HG02852 (cell line): ENCODE results near the gene MYH14.

Source experiments
- ATAC-seq: cut with Tn5 transposase; IDR thresholded peaks from one replicate; pipeline ENCODE4 v1.9.1; 2021; ENCODE audit warnings: mild to moderate bottlenecking, moderate library complexity; ENCODE audit not compliant: unreplicated experiment

MYH14 gene

GRCh38 chr19:50192463-50193211 is 10.8 kb upstream of the MYH14 start:
- ATAC-seq: no peak

GRCh38 chr19:50195224-50195623 is 8.2 kb upstream of the MYH14 start:
- no peak for ATAC-seq

DNA sequence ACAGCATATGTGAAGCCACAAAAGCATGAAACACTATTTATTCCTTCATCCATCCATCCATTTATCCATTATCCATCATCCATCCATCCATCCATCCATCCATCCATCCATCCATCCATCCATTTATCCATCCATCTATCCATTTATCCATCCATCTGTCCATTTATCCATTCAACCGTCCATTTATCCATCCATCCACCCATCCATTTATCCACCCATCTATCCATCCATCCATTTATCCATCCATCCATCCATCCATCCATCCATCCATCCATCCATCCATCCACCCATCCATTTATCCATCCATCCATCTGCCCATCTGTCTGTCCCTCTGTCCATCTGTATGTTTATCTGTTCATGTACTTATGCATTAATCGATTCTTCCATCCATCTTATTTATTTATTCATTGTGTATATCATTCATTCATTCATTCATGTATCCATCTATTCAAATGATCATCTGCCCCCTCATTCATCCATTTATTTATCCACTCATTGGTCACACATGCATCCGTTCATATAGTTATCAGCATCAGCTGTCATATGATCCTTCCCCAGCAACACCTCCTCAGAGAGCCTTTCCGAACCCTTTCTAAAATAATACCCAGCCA is 7.0 kb upstream of the MYH14 start:
- ATAC-seq: no peak

GRCh38 chr19:50197348-50197747 is 6.1 kb upstream of the MYH14 start:
- ATAC-seq: no peak

DNA sequence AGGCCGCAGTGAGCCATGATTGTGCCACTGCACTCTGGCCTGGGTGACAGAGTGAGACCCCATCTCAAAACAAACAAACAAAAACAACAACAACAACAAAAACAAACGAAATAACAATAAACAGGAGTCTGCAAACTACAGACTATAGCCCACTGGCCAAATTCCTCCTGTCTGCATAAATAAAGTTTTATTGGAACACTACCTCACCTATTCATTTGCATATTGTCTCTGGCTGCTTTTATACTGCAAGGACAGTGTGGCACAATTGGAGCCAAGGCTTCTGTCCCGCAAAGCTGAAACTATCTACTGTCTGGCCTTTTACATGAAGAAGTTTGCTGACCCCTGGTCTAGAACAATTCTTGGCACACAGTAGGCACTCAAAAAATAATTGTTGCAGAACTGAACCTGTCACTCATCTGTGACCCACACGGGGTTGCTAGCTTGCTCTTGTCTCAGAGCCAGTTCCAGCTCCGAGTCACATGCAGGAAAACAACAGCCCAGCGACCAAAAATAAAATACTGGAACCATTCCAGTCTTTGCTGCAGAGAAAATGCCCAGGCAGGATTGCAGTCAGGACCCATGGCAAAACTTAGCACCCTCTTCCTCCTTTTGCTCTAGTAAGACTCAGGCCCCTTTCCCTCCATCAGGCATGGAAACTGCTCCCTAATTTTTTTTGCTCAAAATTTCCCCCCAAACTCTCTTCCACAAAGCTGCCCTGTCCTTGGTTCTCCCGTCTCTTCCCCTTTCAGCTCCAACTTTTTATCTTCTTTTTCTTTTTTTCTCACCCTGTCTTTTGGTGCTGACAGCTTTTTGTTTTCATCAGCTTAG is 4.8 kb upstream of the MYH14 start:
- ATAC-seq: no peak

DNA sequence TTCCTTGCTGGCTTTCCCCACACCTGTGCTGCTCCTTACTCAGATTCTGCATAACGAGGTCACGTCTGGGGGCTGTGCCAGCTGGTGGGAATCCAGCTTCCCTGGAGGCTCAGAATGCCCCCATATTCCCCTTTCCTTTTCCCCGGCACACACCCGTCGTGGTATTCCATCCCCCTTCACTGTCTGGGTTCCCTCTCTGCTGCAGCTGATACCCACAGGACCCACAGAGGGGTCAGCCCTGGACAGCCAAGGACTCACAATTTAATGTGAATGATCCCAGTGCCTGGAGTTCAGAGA is 4.2 kb upstream of the MYH14 start:
- no peak for ATAC-seq

DNA sequence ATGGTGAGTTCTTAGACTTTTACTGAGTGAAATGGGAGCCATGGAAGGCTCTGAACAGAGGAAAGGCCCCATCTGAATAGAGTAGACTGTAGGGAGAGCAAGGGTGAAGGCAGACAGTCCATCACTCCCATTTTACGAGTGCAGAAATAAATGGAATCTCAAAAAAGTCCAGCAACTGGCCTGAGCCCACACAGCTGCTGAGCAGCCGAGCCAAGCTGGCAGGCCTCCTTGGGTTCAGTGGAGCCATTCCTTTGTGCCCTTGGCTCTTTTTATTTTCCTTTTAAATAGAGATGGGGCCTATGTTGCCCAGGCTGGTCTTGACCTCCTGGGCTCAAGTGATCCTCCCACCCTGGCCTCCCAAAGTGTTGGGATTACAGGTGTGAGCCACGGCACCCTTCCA is 1.0 kb upstream of the MYH14 start:
- ATAC-seq: no peak

- no peak for ATAC-seq
These were observed 501 bp upstream of the MYH14 start for GRCh38 chr19:50202962-50203280.

- no peak for ATAC-seq
These were observed 633 bp downstream of the MYH14 start for GRCh38 chr19:50204081-50204428.

DNA sequence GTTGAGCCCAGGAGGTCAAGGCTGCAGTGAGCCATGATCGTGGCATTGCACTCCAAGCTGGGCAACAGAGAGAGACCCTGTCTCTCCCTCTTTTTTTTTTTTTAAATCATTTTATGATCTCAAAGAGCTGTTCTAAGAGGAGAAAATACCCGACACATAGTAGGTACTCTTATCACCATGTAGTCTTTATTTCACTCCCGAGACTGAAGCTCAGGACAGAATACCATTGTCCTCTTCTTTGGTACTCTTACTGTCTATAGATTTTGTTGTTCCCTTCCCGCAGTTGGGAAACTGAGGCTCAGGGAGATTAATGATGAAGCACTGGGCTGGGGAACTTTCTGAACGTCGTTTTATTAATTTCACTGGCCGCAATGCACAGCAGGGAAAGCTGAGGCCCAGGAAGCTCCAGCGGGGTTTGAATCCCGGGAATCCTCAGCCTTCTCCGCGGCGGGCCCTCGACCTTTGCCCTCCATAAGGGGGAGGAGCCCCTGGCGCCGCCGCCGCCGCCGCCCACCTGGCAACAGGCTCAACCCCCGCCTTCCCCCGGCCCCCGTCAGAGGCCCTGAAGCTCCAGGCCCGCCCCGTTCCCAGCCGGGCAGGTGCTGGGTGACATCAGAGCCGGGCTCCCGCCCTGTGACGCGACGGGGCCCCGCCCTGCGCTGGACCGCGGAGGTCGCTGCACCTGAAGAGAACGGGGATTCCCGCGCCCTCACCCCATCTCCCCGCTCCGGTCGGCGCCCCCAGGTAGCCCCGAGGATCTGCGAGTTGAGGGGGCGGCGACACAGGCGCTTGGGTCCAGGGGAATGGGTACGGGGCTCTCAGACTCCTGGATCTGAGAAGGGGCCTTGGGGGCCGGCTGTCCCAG is 1.6 kb downstream of the MYH14 start:
- no peak for ATAC-seq

GRCh38 chr19:50205681-50206138 is 2.3 kb downstream of the MYH14 start:
- no peak for ATAC-seq

GRCh38 chr19:50206191-50206590 is 2.8 kb downstream of the MYH14 start:
- no peak for ATAC-seq

GRCh38 chr19:50207730-50208129 is 4.3 kb downstream of the MYH14 start:
- no peak for ATAC-seq

DNA sequence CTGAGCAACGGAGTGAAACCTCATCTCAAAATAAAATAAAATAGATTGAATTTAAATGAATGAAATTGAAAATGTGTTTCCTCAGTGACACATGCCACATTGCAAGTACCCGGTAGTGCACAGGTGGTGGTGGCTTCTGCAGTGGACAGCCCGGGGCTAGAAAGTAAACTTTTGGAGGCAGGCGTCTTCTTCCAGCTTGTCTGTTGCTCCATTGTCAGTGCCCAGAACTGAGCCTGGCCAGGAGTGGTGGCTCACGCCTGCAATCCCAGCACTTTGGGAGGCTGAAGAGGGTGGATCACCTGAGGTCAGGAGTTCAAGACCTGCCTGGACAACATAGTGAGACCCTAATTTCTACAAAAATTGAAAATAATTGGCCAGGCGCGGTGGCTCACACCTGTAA is 5.7 kb downstream of the MYH14 start:
- ATAC-seq: no peak

DNA sequence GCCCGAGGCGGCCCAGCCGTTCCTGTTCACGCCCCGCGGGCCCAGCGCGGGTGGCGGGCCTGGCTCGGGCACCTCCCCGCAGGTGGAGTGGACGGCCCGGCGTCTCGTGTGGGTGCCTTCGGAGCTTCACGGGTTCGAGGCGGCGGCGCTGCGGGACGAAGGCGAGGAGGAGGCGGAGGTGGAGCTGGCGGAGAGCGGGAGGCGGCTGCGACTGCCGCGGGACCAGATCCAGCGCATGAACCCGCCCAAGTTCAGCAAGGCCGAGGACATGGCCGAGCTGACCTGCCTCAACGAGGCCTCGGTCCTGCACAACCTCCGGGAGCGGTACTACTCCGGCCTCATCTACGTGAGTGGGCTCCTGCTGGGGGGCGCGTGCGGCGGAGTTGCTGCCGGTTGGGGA is 7.0 kb downstream of the MYH14 start:
- ATAC-seq: no peak

GRCh38 chr19:50213925-50214324 is 10.5 kb downstream of the MYH14 start:
- no peak for ATAC-seq

- no peak for ATAC-seq
These were observed 11.5 kb downstream of the MYH14 start for GRCh38 chr19:50214699-50215543.

GRCh38 chr19:50215820-50216219 is 12.4 kb downstream of the MYH14 start:
- ATAC-seq: no peak

- no peak for ATAC-seq
These were observed 17.7 kb downstream of the MYH14 start for GRCh38 chr19:50221087-50221486.

- no peak for ATAC-seq
These were observed 19.4 kb downstream of the MYH14 start for GRCh38 chr19:50222691-50223438.
